ENCODE data around the gene SNTA1.

The SNTA1 gene

DNA sequence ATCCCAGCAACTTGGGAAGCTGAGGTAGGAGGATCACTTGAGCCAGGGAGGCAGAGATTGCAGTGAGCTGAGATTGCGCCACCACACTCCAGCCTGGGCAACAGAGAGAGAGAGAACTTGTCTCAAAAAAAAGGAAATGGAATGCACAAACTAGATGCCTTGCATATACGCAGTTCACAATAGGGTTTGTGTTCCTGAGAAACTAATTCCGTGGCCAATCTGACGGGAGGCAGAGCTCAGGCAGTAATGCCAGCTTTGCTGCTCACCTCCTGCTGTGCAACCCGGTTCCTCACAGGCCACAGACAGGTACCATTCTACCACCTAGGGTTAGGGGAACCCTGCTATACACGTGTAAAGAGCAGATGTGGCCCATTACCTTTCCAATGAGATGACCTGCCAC, 43.6 kb downstream of the SNTA1 start:
- TF ChIP-seq POLR2AphosphoS5 (IDR thresholded peaks at IDR 0.05; ENCODE audit: low read depth, low read length) (no peak), TAF1 (IDR thresholded peaks at IDR 0.05; ENCODE audit: borderline replicate concordance, insufficient read depth, low read length) (no peak), SIN3A (IDR thresholded peaks at IDR 0.05; ENCODE audit: borderline replicate concordance, insufficient read depth, low read length) (no peak), FOXP2 (optimal IDR thresholded peaks at IDR 0.05; ENCODE audit: borderline replicate concordance, extremely low read depth, extremely low read length, insufficient read depth) (no peak)
- TF ChIP-seq, protein P1, sequence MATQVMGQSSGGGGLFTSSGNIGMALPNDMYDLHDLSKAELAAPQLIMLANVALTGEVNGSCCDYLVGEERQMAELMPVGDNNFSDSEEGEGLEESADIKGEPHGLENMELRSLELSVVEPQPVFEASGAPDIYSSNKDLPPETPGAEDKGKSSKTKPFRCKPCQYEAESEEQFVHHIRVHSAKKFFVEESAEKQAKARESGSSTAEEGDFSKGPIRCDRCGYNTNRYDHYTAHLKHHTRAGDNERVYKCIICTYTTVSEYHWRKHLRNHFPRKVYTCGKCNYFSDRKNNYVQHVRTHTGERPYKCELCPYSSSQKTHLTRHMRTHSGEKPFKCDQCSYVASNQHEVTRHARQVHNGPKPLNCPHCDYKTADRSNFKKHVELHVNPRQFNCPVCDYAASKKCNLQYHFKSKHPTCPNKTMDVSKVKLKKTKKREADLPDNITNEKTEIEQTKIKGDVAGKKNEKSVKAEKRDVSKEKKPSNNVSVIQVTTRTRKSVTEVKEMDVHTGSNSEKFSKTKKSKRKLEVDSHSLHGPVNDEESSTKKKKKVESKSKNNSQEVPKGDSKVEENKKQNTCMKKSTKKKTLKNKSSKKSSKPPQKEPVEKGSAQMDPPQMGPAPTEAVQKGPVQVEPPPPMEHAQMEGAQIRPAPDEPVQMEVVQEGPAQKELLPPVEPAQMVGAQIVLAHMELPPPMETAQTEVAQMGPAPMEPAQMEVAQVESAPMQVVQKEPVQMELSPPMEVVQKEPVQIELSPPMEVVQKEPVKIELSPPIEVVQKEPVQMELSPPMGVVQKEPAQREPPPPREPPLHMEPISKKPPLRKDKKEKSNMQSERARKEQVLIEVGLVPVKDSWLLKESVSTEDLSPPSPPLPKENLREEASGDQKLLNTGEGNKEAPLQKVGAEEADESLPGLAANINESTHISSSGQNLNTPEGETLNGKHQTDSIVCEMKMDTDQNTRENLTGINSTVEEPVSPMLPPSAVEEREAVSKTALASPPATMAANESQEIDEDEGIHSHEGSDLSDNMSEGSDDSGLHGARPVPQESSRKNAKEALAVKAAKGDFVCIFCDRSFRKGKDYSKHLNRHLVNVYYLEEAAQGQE (IDR thresholded peaks at IDR 0.05; ENCODE audit: insufficient read depth in 1 of 2, low read depth in 2 of 2, low read length in 2 of 2), result no peak

DNA sequence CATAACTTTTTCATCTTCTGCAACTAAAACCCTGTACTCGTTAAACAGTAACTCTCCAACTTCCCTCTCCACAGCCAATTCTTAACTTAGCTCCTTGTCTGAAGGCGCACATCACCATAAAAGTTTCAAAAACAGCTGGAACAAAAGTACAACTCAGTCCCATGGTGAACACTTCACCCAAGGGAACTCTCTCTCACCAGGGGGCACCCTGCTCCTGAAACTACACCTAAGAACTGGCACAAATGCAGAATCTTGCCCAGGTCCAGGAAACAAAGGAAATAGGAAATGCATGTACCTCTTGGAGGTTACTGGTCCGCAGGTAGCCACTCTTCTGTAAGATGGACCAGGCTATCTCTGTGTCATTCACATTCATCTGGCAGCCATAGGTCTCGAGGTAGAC, 48.8 kb downstream of the SNTA1 start:
- TF ChIP-seq SIN3A (IDR thresholded peaks at IDR 0.05; ENCODE audit: borderline replicate concordance, insufficient read depth, low read length), result no peak
- no peak for TF ChIP-seq POLR2AphosphoS5 (IDR thresholded peaks at IDR 0.05; ENCODE audit: low read depth, low read length)
- no peak for TF ChIP-seq FOXP2 (optimal IDR thresholded peaks at IDR 0.05; ENCODE audit: borderline replicate concordance, extremely low read depth, extremely low read length, insufficient read depth)
- no peak for TF ChIP-seq TAF1 (IDR thresholded peaks at IDR 0.05; ENCODE audit: borderline replicate concordance, insufficient read depth, low read length)
- TF ChIP-seq, protein P1 (IDR thresholded peaks at IDR 0.05; ENCODE audit: insufficient read depth in 1 of 2, low read depth in 2 of 2, low read length in 2 of 2), result no peak

DNA sequence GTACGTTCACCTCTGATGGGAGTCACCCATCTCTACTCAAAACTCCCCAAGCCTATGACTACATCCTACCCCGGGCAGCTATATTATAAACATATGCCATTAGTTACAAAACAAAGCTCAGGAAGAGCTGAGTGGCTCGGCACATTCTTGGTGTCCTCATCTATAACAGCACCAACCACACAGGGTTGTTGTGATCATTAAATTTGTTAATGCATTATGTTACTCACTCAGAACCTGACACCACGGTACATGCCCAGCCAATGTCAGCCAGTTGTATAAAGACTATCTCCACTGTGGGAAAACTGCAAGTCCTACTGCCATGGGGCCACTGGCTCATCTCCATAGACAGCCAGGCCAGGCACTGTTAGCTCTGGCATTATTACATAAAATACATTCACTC, 50.0 kb downstream of the SNTA1 start:
- no peak for TF ChIP-seq SIN3A (IDR thresholded peaks at IDR 0.05; ENCODE audit: borderline replicate concordance, insufficient read depth, low read length)
- TF ChIP-seq, protein P1 (IDR thresholded peaks at IDR 0.05; ENCODE audit: insufficient read depth in 1 of 2, low read depth in 2 of 2, low read length in 2 of 2), result no peak
- no peak for TF ChIP-seq FOXP2 (optimal IDR thresholded peaks at IDR 0.05; ENCODE audit: borderline replicate concordance, extremely low read depth, extremely low read length, insufficient read depth)
- no peak for TF ChIP-seq POLR2AphosphoS5 (IDR thresholded peaks at IDR 0.05; ENCODE audit: low read depth, low read length)

DNA sequence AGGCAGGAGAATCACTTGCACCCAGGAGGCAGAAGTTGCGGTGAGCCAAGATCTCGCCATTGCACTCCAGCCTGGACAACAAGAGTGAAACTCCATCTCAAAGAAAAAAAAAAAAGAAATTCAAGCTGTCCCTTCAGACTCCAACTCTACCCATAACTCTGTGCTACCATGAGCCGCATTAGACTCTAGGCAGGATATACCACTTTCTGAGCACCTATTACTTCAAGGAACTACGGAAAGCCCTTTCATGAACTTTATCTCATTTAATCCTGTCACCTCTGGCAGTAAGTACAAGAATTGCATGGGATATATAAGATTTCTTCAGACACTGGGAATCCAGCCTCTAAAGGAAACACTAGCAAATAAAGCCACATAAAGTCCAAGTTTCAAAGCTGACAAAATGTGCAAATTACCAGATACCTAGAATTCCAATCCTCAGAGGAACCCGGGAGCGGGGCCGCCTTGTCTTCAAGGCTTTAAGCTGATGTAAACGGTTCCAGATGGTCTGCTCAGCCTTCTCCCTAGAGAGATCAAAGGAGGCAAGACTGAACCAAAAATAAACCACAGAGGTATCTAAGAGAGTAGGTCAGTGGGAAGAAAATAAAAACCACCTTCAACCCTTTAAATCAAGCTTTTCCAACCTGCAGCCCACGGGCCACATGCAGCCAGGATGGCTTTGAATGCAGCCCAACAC, 51.7 kb downstream of the SNTA1 start:
- no peak for TF ChIP-seq SIN3A (IDR thresholded peaks at IDR 0.05; ENCODE audit: borderline replicate concordance, insufficient read depth, low read length)
- TF ChIP-seq, protein P1 (IDR thresholded peaks at IDR 0.05; ENCODE audit: insufficient read depth in 1 of 2, low read depth in 2 of 2, low read length in 2 of 2), result no peak
- no peak for TF ChIP-seq FOXP2 (optimal IDR thresholded peaks at IDR 0.05; ENCODE audit: borderline replicate concordance, extremely low read depth, extremely low read length, insufficient read depth)
- no peak for TF ChIP-seq TAF1 (IDR thresholded peaks at IDR 0.05; ENCODE audit: borderline replicate concordance, insufficient read depth, low read length)
- no peak for TF ChIP-seq POLR2AphosphoS5 (IDR thresholded peaks at IDR 0.05; ENCODE audit: low read depth, low read length)

Data from PFSK-1 (cell line).